Astrocyte (in vitro differentiated cells and primary cell): ENCODE measurements around the gene SELENBP1. TPM values are rescaled to one million over a fixed set of nuclear protein-coding genes. Genes with fewer than 3 reads are reported as not detected.

Experiments
- DNase-seq: peaks from one replicate; pipeline ENCODE4 v3.0.0-alpha.2; 2010; ENCODE audit warnings: low read depth
- FAIRE-seq: peaks from 2 replicates; lab custom pipeline; 2011; peaks lifted over from hg19 to GRCh38; lab: Jason Lieb, UNC
- H2AFZ ChIP-seq: 2 replicates; pipeline ENCODE4 v1.6.0; 2012; ENCODE audit warnings: low read depth, low read length, inconsistent platforms
- H3K27ac ChIP-seq: 2 replicates; pipeline ENCODE4 v1.5.1; 2011; ENCODE audit warnings: low read depth, low read length, inconsistent platforms
- H3K27me3 ChIP-seq: 2 replicates; pipeline ENCODE4 v1.6.0; 2011; ENCODE audit warnings: low read length, inconsistent platforms; ENCODE audit not compliant: insufficient read depth
- H3K36me3 ChIP-seq: 2 replicates; pipeline ENCODE4 v1.5.1; 2011; ENCODE audit warnings: low read length, inconsistent platforms; ENCODE audit not compliant: insufficient read depth
- H3K4me1 ChIP-seq: 2 replicates; pipeline ENCODE4 v1.5.1; 2011; ENCODE audit warnings: low read length, inconsistent platforms; ENCODE audit not compliant: insufficient read depth
- H3K4me2 ChIP-seq: 2 replicates; pipeline ENCODE4 v1.6.0; 2012; ENCODE audit warnings: low read length, inconsistent platforms
- H3K4me3 ChIP-seq: 2 replicates; pipeline ENCODE4 v1.5.1; 2011; ENCODE audit warnings: low read depth, mild to moderate bottlenecking, low read length, inconsistent platforms; ENCODE audit not compliant: insufficient read depth
- H3K79me2 ChIP-seq: 2 replicates; pipeline ENCODE4 v1.6.0; 2012; ENCODE audit warnings: mild to moderate bottlenecking, low read length, inconsistent platforms; ENCODE audit not compliant: insufficient read depth
- H3K9ac ChIP-seq: 2 replicates; pipeline ENCODE4 v1.6.0; 2012; ENCODE audit warnings: mild to moderate bottlenecking, low read length, inconsistent platforms
- H3K9me3 ChIP-seq: 2 replicates; pipeline ENCODE4 v1.5.1; 2012; ENCODE audit warnings: low read depth, mild to moderate bottlenecking, low read length, inconsistent platforms; ENCODE audit not compliant: insufficient read depth
- H4K20me1 ChIP-seq: 2 replicates; pipeline ENCODE4 v1.6.0; 2012; ENCODE audit warnings: low read length, inconsistent platforms; ENCODE audit not compliant: insufficient read depth
- H3K27ac Mint-ChIP-seq: one replicate; pipeline ENCODE4 v1.8.0; 2021; ENCODE audit warnings: mild to moderate bottlenecking, mixed read lengths; ENCODE audit not compliant: unreplicated experiment
- H3K27me3 Mint-ChIP-seq: one replicate; pipeline ENCODE4 v1.8.0; 2021; ENCODE audit warnings: low read depth, mixed read lengths; ENCODE audit not compliant: unreplicated experiment
- H3K36me3 Mint-ChIP-seq: one replicate; pipeline ENCODE4 v1.8.0; 2021; ENCODE audit warnings: low read depth, mixed read lengths; ENCODE audit not compliant: unreplicated experiment
- H3K4me1 Mint-ChIP-seq: one replicate; pipeline ENCODE4 v1.8.0; 2021; ENCODE audit warnings: low read depth, mixed read lengths; ENCODE audit not compliant: unreplicated experiment
- H3K4me3 Mint-ChIP-seq: one replicate; pipeline ENCODE4 v1.8.0; 2021; ENCODE audit warnings: mild to moderate bottlenecking, moderate library complexity, mixed read lengths; ENCODE audit not compliant: unreplicated experiment
- H3K9me3 Mint-ChIP-seq: one replicate; pipeline ENCODE4 v1.8.0; 2021; ENCODE audit warnings: mild to moderate bottlenecking, mixed read lengths; ENCODE audit not compliant: unreplicated experiment
- EZH2 ChIP-seq: IDR thresholded peaks from 2 replicates; pipeline ENCODE4 v1.6.1; 2012; ENCODE audit warnings: mild to moderate bottlenecking, low read length, inconsistent platforms; ENCODE audit not compliant: insufficient read depth
- total RNA-seq: library from RNA; stranded (reverse); gene quantifications from 2 replicates; pipeline ENCODE4 v1.2.1, GENCODE V29; 2021
- TF ChIP-seq, protein P1 (sequence below): IDR thresholded peaks from 2 replicates; pipeline ENCODE4 v1.5.1; 2011; ENCODE audit warnings: low read depth, mild to moderate bottlenecking, inconsistent platforms, low read length, moderate library complexity; ENCODE audit not compliant: insufficient read depth

Gene SELENBP1
- total RNA-seq, 1 donor from 2014 or later = 7.3 TPM

DNA sequence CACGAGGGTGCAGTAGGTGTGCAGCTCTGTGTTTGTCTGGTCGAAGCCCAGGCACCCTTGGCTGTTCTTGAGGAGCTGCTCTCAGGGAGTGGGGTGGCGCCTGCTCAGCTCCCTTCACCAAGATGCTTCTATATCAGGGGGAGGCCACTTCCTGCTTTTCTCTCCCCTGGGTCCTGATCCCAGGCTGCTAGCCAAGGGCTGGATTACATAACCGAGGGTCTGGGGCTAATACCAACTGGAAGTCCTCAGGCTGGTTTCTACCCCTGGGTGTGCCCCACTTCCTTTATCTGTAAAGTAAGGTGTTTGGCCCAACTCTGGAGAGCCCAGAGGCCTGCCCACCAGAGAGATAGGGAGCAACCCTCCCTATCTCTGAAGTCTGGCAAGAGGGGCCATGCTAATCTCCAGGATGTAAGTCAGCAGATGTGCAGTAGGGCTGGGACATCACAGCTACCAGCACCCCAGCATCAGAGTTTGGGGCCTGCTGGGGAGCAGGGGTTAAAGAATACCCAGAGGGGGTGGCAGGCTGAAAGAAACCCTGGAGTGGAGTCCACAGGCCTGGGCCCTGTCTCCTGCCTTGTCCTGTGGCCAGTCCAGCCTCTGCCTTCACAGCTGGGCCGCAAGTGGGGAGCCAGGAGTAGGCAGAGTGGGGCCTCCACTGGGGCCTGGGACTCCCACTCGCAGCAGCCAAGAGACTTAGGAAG is 2.1 kb downstream of the SELENBP1 start:
- Mint-ChIP-seq H3K27ac (no peak overlapping the region), H3K27me3 (peaks cover 9% of the 10 kb centered on the region), H3K4me3 (no peak overlapping the region), H3K9me3 (peaks cover 3% of the 10 kb centered on the region), H3K36me3 (peaks cover 2% of the 10 kb centered on the region), H3K4me1 (peaks cover 3% of the 10 kb centered on the region)
- Histone ChIP-seq H3K9me3 (no peaks in the 10 kb centered on the region), H3K4me3 (no peak overlapping the region), H3K27me3 (no peaks in the 10 kb centered on the region), H3K27ac (no peak overlapping the region), H3K4me1 (peaks cover 10% of the 10 kb centered on the region), H3K36me3 (no peaks in the 10 kb centered on the region), H3K79me2 (no peaks in the 10 kb centered on the region), H3K4me2 (no peak overlapping the region), H2AFZ (no peak overlapping the region), H3K9ac (no peak overlapping the region), H4K20me1 (no peaks in the 10 kb centered on the region)
- FAIRE-seq (no peak), DNase-seq (no peak)
- TF ChIP-seq, protein P1, sequence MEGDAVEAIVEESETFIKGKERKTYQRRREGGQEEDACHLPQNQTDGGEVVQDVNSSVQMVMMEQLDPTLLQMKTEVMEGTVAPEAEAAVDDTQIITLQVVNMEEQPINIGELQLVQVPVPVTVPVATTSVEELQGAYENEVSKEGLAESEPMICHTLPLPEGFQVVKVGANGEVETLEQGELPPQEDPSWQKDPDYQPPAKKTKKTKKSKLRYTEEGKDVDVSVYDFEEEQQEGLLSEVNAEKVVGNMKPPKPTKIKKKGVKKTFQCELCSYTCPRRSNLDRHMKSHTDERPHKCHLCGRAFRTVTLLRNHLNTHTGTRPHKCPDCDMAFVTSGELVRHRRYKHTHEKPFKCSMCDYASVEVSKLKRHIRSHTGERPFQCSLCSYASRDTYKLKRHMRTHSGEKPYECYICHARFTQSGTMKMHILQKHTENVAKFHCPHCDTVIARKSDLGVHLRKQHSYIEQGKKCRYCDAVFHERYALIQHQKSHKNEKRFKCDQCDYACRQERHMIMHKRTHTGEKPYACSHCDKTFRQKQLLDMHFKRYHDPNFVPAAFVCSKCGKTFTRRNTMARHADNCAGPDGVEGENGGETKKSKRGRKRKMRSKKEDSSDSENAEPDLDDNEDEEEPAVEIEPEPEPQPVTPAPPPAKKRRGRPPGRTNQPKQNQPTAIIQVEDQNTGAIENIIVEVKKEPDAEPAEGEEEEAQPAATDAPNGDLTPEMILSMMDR = no peak
- no peak for TF ChIP-seq EZH2

GRCh38 chr1:151369621-151370048 is 2.9 kb downstream of the SELENBP1 start:
- Histone ChIP-seq H3K27ac (no peak overlapping the region), H3K36me3 (no peaks in the 10 kb centered on the region), H3K4me3 (no peak overlapping the region), H3K79me2 (no peaks in the 10 kb centered on the region), H3K4me2 (no peak overlapping the region), H3K4me1 (peaks cover 10% of the 10 kb centered on the region), H3K27me3 (no peaks in the 10 kb centered on the region), H3K9ac (no peak overlapping the region), H4K20me1 (no peaks in the 10 kb centered on the region), H3K9me3 (no peaks in the 10 kb centered on the region), H2AFZ (no peak overlapping the region)
- Mint-ChIP-seq H3K27me3 (peaks cover 8% of the 10 kb centered on the region), H3K4me1 (peaks cover 3% of the 10 kb centered on the region), H3K36me3 (peaks cover 4% of the 10 kb centered on the region), H3K9me3 (peaks cover 6% of the 10 kb centered on the region), H3K27ac (no peak overlapping the region), H3K4me3 (no peak overlapping the region)
- no peak for DNase-seq
- no peak for FAIRE-seq
- TF ChIP-seq, protein P1 = no peak
- no peak for TF ChIP-seq EZH2

GRCh38 chr1:151369302-151369610 is 3.2 kb downstream of the SELENBP1 start:
- FAIRE-seq = no peak
- no peaks in the 10 kb centered on the region for H3K9me3 ChIP-seq
- H3K4me3 Mint-ChIP-seq = no peak overlapping the region

More at GRCh38 chr1:151369302-151369610, 3.2 kb downstream of the SELENBP1 start:
- TF ChIP-seq, protein P1 = no peak
- TF ChIP-seq EZH2 = no peak
- Histone ChIP-seq H3K4me3 (no peak overlapping the region), H3K36me3 (no peaks in the 10 kb centered on the region), H3K79me2 (no peaks in the 10 kb centered on the region), H3K9ac (no peak overlapping the region), H2AFZ (no peak overlapping the region), H3K4me2 (no peak overlapping the region), H3K4me1 (peaks cover 10% of the 10 kb centered on the region), H3K27ac (no peak overlapping the region), H3K27me3 (no peaks in the 10 kb centered on the region), H4K20me1 (no peaks in the 10 kb centered on the region)
- peaks cover 8% of the 10 kb centered on the region for H3K27me3 Mint-ChIP-seq
- H3K36me3 Mint-ChIP-seq = peaks cover 6% of the 10 kb centered on the region
- peaks cover 8% of the 10 kb centered on the region for H3K9me3 Mint-ChIP-seq
- no peak overlapping the region for H3K27ac Mint-ChIP-seq
- H3K4me1 Mint-ChIP-seq = peaks cover 3% of the 10 kb centered on the region
- no peak for DNase-seq
